ENCODE data around the gene ANK2. TPM values are rescaled to one million over a fixed set of nuclear protein-coding genes. Genes with fewer than 3 reads are reported as not detected.

ANK2 gene
- total RNA-seq, 1 donor from 2014 or later: 9.4 TPM

DNA sequence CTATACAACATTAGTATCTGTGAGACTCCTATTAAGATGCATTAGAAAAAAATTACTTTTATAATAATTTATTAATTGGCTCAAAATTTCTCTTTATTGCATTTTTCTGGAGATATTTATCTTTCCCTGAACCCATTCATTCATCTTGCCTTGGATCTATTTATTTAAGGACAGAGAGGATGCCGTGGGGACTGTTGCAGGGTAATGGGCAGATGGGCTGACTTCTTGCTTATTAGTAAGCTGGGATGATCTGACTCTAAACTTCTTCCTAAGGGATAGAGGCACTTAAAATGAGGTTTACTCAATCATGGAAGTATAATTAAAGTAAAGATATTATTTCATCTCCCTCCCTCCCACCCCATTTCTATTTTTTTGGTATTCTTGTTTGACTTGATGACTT lies 18.2 kb upstream of the ANK2 start:
- no peak for DNase-seq (ENCODE audit: low spot score in 2 of 2)
- H3K4me1 ChIP-seq: no peaks in the 10 kb centered on the region
- no peaks in the 10 kb centered on the region for H3K36me3 ChIP-seq
- TF ChIP-seq, protein P1, sequence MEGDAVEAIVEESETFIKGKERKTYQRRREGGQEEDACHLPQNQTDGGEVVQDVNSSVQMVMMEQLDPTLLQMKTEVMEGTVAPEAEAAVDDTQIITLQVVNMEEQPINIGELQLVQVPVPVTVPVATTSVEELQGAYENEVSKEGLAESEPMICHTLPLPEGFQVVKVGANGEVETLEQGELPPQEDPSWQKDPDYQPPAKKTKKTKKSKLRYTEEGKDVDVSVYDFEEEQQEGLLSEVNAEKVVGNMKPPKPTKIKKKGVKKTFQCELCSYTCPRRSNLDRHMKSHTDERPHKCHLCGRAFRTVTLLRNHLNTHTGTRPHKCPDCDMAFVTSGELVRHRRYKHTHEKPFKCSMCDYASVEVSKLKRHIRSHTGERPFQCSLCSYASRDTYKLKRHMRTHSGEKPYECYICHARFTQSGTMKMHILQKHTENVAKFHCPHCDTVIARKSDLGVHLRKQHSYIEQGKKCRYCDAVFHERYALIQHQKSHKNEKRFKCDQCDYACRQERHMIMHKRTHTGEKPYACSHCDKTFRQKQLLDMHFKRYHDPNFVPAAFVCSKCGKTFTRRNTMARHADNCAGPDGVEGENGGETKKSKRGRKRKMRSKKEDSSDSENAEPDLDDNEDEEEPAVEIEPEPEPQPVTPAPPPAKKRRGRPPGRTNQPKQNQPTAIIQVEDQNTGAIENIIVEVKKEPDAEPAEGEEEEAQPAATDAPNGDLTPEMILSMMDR (IDR thresholded peaks at IDR 0.05): no peak
- H3K9me3 ChIP-seq: no peaks in the 10 kb centered on the region
- intact Hi-C loops (cut with DNase I): no loop called here
- no peak overlapping the region for H3K27ac ChIP-seq
- no peak overlapping the region for H3K4me3 ChIP-seq
- H3K27me3 ChIP-seq: no peaks in the 10 kb centered on the region

DNA sequence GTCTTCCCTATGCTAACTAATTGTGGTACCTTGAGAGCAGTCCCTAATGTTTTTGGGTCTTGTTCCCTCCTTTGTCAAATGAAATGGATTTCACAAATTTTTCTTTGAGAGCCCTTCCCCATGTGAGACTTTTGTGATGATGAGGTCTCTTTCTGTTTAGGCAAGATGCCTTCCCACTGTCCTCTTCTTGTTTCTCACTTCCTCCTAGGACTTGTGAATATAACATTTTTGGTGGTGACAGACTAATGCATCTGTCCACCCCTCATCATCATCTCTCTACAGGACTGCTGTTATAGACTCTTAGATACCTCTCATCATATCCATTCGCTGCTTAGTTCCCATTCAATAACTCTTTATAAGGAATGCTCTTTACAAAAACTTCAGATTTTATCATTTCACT lies 8.7 kb upstream of the ANK2 start:
- Histone ChIP-seq H3K27me3 (no peaks in the 10 kb centered on the region), H3K36me3 (no peaks in the 10 kb centered on the region), H3K9me3 (peaks cover 0 to 11% of the 10 kb centered on the region in 2 donors), H3K4me3 (no peak overlapping the region), H3K4me1 (no peaks in the 10 kb centered on the region), H3K27ac (no peak overlapping the region)
- no peak for DNase-seq (ENCODE audit: low spot score in 2 of 2)
- intact Hi-C loops (cut with DNase I): no loop called here
- TF ChIP-seq, protein P1 (IDR thresholded peaks at IDR 0.05): no peak

DNA sequence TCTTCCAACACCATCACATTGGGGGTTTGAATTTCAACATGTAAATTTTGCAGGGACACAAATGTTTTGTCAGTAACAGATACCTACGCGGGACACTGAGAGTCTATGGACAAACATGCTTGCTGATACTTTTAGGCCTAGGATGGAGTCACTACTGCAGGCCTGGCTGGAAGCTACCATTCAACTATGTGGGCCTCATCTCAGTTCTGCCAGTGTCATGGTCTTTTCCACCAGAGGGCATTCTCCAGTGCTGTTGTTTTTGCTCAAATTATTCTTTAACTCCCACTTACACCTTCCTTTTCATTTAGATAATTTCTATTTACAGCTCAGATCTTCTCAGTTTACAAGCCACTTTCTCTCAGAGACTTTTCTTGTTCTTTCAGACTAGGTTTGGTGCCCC lies 7.0 kb upstream of the ANK2 start:
- Histone ChIP-seq H3K4me1 (no peaks in the 10 kb centered on the region), H3K4me3 (no peak overlapping the region), H3K36me3 (no peaks in the 10 kb centered on the region), H3K9me3 (peaks cover 0 to 11% of the 10 kb centered on the region in 2 donors), H3K27me3 (no peaks in the 10 kb centered on the region), H3K27ac (no peak overlapping the region)
- intact Hi-C loops (cut with DNase I): no loop called here
- TF ChIP-seq, protein P1 (IDR thresholded peaks at IDR 0.05): no peak
- no peak for DNase-seq (ENCODE audit: low spot score in 2 of 2)

DNA sequence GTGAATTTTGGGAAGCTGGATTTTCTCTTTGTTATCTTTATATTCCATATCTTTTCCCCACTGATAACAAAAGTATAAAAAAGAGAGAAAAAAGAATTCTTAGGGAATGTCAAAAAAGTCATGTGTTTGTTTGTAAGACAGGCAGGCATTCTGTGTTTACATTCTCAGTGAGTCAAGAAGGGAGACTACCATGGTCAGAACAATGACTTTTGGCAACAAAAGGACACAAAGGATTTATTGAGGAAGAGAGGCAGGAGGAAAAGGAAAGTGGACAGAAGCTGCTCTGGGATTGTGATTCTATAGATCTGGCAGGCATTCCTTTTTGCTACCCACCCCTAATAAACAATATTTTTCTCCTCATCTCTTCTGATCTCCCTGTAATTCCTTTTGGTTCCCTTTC lies 5.9 kb upstream of the ANK2 start:
- no peaks in the 10 kb centered on the region for H3K36me3 ChIP-seq
- peaks cover 0 to 11% of the 10 kb centered on the region in 2 donors for H3K9me3 ChIP-seq
- H3K27me3 ChIP-seq: no peaks in the 10 kb centered on the region
- DNase-seq (ENCODE audit: low spot score in 2 of 2): no peak
- intact Hi-C loops (cut with DNase I): no loop called here
- no peaks in the 10 kb centered on the region for H3K4me1 ChIP-seq
- TF ChIP-seq, protein P1 (IDR thresholded peaks at IDR 0.05): no peak
- H3K4me3 ChIP-seq: no peak overlapping the region
- no peak overlapping the region for H3K27ac ChIP-seq

DNA sequence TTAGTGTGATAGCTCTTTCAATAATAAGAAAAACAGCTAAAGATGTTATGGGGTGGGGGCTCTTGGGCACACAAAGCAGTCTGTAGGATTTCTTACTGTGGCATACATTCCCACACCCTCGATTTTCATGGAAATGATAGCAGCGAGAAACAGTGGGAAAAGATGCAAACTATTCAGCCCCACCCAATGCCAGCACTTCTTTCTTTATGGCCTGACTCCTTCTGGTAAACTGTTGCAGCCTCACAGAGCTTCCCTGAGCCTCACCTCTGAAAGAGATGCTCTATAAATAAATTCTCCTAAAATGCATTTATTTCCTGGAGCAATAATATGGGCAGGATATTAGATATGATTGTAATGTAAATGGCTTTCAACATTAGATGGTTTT lies 910 bp downstream of the ANK2 start:
- TF ChIP-seq, protein P1 (IDR thresholded peaks at IDR 0.05): no peak
- H3K9me3 ChIP-seq: no peaks in the 10 kb centered on the region
- H3K4me1 ChIP-seq: no peaks in the 10 kb centered on the region
- no peak overlapping the region for H3K27ac ChIP-seq
- H3K4me3 ChIP-seq: no peak overlapping the region
- no peak for DNase-seq (ENCODE audit: low spot score in 2 of 2)
- no peaks in the 10 kb centered on the region for H3K36me3 ChIP-seq
- intact Hi-C loops (cut with DNase I): no loop called here
- H3K27me3 ChIP-seq: no peaks in the 10 kb centered on the region

DNA sequence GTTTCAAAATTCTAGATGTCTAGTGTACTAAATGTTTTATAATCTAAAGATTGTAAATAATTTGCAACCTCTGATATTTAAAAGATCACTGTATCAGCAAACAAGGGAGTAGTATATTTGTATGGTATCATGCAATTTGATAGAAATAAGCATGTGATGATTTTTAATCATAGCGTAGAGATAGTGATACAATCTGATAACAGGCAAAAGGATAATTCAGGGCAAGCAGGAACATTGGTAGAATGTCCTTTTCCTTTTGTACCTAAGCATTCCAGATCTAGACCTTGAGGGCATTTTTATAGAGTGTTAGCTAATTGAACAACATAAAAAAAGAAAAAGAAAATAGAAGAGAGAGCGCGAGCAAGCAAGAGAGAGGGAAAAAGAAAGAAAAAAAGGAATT lies 1.4 kb downstream of the ANK2 start:
- Histone ChIP-seq H3K9me3 (no peaks in the 10 kb centered on the region), H3K27me3 (no peaks in the 10 kb centered on the region), H3K36me3 (no peaks in the 10 kb centered on the region), H3K4me1 (no peaks in the 10 kb centered on the region), H3K4me3 (no peak overlapping the region), H3K27ac (no peak overlapping the region)
- DNase-seq (ENCODE audit: low spot score in 2 of 2): no peak
- intact Hi-C loops (cut with DNase I): no loop called here
- TF ChIP-seq, protein P1 (IDR thresholded peaks at IDR 0.05): no peak
